ENCODE results near the gene CUTA. TPM values are rescaled to one million over a fixed set of nuclear protein-coding genes. Genes with fewer than 3 reads are reported as not detected.

Gene CUTA
- total and polyA plus RNA-seq, 2 of the 13 experiments (the other 11 are each of a cell fraction or from before 2014, with no cell fraction given) = 170 to 180 TPM

GRCh38 chr6:33434961-33435360, 17.1 kb upstream of the CUTA start (continued):
- TF ChIP-seq, protein P1, sequence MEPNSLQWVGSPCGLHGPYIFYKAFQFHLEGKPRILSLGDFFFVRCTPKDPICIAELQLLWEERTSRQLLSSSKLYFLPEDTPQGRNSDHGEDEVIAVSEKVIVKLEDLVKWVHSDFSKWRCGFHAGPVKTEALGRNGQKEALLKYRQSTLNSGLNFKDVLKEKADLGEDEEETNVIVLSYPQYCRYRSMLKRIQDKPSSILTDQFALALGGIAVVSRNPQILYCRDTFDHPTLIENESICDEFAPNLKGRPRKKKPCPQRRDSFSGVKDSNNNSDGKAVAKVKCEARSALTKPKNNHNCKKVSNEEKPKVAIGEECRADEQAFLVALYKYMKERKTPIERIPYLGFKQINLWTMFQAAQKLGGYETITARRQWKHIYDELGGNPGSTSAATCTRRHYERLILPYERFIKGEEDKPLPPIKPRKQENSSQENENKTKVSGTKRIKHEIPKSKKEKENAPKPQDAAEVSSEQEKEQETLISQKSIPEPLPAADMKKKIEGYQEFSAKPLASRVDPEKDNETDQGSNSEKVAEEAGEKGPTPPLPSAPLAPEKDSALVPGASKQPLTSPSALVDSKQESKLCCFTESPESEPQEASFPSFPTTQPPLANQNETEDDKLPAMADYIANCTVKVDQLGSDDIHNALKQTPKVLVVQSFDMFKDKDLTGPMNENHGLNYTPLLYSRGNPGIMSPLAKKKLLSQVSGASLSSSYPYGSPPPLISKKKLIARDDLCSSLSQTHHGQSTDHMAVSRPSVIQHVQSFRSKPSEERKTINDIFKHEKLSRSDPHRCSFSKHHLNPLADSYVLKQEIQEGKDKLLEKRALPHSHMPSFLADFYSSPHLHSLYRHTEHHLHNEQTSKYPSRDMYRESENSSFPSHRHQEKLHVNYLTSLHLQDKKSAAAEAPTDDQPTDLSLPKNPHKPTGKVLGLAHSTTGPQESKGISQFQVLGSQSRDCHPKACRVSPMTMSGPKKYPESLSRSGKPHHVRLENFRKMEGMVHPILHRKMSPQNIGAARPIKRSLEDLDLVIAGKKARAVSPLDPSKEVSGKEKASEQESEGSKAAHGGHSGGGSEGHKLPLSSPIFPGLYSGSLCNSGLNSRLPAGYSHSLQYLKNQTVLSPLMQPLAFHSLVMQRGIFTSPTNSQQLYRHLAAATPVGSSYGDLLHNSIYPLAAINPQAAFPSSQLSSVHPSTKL (CRISPR knock-in tag; IDR thresholded peaks at IDR 0.05) = no peak
- TF ChIP-seq CC2D1A (CRISPR knock-in tag; IDR thresholded peaks at IDR 0.05) = no peak
- no peak for TF ChIP-seq ZNF746 (CRISPR knock-in tag; IDR thresholded peaks at IDR 0.05)
- no peak for TF ChIP-seq ZMYM2 (CRISPR knock-in tag; IDR thresholded peaks at IDR 0.05)
- TF ChIP-seq ZKSCAN8 (CRISPR knock-in tag; IDR thresholded peaks at IDR 0.05; ENCODE audit: borderline replicate concordance) = no peak
- no peak for TF ChIP-seq GTF2F1 (IDR thresholded peaks at IDR 0.05; ENCODE audit: low read length)

- Histone ChIP-seq H3K4me1 (ENCODE audit: insufficient read depth, low read length) (peaks cover 29% of the 10 kb centered on the region), H3K4me2 (ENCODE audit: low read depth, low read length) (no peak overlapping the region), H2AFZ (ENCODE audit: low read length) (no peak overlapping the region), H3K4me3 (replicated peaks in 1 of 3; ENCODE audit: insufficient read depth in 1 of 3, low read depth in 2 of 3, low read length in 3 of 3) (no peak overlapping the region), H3K27me3 (ENCODE audit: control insufficient read depth in 1 of 2, insufficient read depth in 2 of 2, low read length in 2 of 2) (no peaks in the 10 kb centered on the region), H3K27ac (ENCODE audit: extremely low read length, insufficient read depth, low read length) (no peak overlapping the region), H3K9ac (ENCODE audit: insufficient read depth, low read depth, low read length) (no peak overlapping the region), H3K79me2 (ENCODE audit: insufficient read depth, low read length) (no peaks in the 10 kb centered on the region), H3K36me3 (replicated peaks in 1 of 2; ENCODE audit: control insufficient read depth in 1 of 2, insufficient read depth in 2 of 2, low read length in 2 of 2) (peaks cover 0 to 2% of the 10 kb centered on the region in 2 experiments; a peak in 1 of 5 replicates), H4K20me1 (ENCODE audit: insufficient read depth, low read length) (no peaks in the 10 kb centered on the region), H3K9me3 (ENCODE audit: low read length) (no peaks in the 10 kb centered on the region)
- in situ Hi-C loops (cut with HindIII; ENCODE audit: extremely low pct_ligation_motif_present, low pct_unique_long_range_greater_than_20kb) = no loop called here
- POLR2A ChIA-PET = no interaction called here
- WGBS (ENCODE audit: low lambda C conversion rate) = 78% methylated on average over 8 of the region's 17 CpGs
- CTCF ChIA-PET (ENCODE audit: low intra/inter-chr PET ratio, low total read pairs) = no interaction called here
- BruUV-seq (replicated peaks) = no TSS peak
- ATAC-seq (no peak), DNase-seq (ENCODE audit: low spot score) (no peak), FAIRE-seq (no peak)
- intact Hi-C loops (cut with micrococcal nuclease; ENCODE audit: unreplicated experiment) = no loop called here
- no peak for TF ChIP-seq ZNF546 (CRISPR knock-in tag; conservative IDR thresholded peaks at IDR 0.05)
- TF ChIP-seq GFI1 (CRISPR knock-in tag; IDR thresholded peaks at IDR 0.05; ENCODE audit: borderline replicate concordance) = no peak
- no peak for TF ChIP-seq PLRG1 (conservative IDR thresholded peaks at IDR 0.05)
- TF ChIP-seq, protein P2, sequence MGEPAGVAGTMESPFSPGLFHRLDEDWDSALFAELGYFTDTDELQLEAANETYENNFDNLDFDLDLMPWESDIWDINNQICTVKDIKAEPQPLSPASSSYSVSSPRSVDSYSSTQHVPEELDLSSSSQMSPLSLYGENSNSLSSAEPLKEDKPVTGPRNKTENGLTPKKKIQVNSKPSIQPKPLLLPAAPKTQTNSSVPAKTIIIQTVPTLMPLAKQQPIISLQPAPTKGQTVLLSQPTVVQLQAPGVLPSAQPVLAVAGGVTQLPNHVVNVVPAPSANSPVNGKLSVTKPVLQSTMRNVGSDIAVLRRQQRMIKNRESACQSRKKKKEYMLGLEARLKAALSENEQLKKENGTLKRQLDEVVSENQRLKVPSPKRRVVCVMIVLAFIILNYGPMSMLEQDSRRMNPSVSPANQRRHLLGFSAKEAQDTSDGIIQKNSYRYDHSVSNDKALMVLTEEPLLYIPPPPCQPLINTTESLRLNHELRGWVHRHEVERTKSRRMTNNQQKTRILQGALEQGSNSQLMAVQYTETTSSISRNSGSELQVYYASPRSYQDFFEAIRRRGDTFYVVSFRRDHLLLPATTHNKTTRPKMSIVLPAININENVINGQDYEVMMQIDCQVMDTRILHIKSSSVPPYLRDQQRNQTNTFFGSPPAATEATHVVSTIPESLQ (CRISPR knock-in tag; conservative IDR thresholded peaks at IDR 0.05) = no peak
- TF ChIP-seq ATF3 (CRISPR knock-in tag; IDR thresholded peaks at IDR 0.05) = no peak
- TF ChIP-seq, protein P3, sequence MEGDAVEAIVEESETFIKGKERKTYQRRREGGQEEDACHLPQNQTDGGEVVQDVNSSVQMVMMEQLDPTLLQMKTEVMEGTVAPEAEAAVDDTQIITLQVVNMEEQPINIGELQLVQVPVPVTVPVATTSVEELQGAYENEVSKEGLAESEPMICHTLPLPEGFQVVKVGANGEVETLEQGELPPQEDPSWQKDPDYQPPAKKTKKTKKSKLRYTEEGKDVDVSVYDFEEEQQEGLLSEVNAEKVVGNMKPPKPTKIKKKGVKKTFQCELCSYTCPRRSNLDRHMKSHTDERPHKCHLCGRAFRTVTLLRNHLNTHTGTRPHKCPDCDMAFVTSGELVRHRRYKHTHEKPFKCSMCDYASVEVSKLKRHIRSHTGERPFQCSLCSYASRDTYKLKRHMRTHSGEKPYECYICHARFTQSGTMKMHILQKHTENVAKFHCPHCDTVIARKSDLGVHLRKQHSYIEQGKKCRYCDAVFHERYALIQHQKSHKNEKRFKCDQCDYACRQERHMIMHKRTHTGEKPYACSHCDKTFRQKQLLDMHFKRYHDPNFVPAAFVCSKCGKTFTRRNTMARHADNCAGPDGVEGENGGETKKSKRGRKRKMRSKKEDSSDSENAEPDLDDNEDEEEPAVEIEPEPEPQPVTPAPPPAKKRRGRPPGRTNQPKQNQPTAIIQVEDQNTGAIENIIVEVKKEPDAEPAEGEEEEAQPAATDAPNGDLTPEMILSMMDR (CRISPR knock-in tag; IDR thresholded peaks at IDR 0.05) = no peak
- TF ChIP-seq ZBTB7A (CRISPR knock-in tag; IDR thresholded peaks at IDR 0.05) = no peak
- no peak for TF ChIP-seq ZBTB20 (CRISPR knock-in tag; IDR thresholded peaks at IDR 0.05; ENCODE audit: borderline replicate concordance, low read depth)
- TF ChIP-seq, protein P4, sequence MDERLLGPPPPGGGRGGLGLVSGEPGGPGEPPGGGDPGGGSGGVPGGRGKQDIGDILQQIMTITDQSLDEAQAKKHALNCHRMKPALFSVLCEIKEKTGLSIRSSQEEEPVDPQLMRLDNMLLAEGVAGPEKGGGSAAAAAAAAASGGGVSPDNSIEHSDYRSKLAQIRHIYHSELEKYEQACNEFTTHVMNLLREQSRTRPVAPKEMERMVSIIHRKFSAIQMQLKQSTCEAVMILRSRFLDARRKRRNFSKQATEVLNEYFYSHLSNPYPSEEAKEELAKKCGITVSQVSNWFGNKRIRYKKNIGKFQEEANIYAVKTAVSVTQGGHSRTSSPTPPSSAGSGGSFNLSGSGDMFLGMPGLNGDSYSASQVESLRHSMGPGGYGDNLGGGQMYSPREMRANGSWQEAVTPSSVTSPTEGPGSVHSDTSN (CRISPR knock-in tag; IDR thresholded peaks at IDR 0.05) = no peak
Measured at GRCh38 chr6:33433544-33434191, 15.8 kb upstream of the CUTA start.

All from HepG2 (cell line).